ES-I3 (cell line): Measurements from ENCODE around the gene HOXA13.

Experiments used
- H3K36me3 ChIP-seq: 2 replicates; pipeline ENCODE4 v1.6.1; 2013; ENCODE audit warnings: mild to moderate bottlenecking, low read length, control low read depth, moderate library complexity; ENCODE audit not compliant: insufficient read depth
- H3K4me1 ChIP-seq: 2 replicates; pipeline ENCODE4 v1.6.1; 2013; ENCODE audit warnings: mild to moderate bottlenecking, control low read depth, low read length; ENCODE audit not compliant: insufficient read depth
- H3K9ac ChIP-seq: 2 replicates; pipeline ENCODE4 v1.6.1; 2013; ENCODE audit warnings: low read depth, mild to moderate bottlenecking, low read length, moderate library complexity
- H3K9me3 ChIP-seq: 2 replicates; pipeline ENCODE4 v1.6.1; 2013; ENCODE audit warnings: mild to moderate bottlenecking, low read length, moderate library complexity; ENCODE audit not compliant: control insufficient read depth, insufficient read depth

The HOXA13 gene

DNA sequence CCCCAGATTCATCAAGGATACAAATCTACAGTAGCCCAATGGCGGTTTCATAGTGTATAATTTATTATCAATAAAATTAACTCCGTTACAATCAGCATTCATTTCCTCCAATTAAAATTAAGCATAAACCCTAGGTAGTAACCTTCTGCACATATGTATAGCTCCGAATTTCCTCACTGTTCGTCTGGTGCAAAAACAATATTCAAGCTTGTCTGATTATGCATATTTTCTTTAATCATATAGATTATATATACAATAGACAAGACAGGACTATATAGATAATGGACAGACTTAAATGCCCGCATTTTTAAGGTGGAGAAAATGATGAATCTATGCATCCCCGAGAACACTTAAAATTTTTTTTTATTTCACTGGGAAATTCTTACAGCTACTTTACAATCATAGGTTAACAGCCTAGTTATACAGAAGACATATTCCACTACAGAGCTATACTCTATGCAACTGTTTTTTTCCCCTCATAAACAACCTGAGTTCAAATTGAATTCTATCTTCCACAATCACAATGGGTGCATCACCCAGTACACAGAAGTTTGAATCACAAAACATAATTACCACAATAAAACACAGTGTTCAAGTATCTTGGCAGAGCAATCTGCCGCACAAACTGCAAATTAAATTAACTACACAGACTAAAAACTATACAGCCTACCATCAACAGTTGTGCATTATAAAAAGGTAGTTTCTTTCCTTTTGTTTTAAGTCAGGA, 37.2 kb downstream of the HOXA13 start:
- Histone ChIP-seq H3K36me3 (no peaks in the 10 kb centered on the region), H3K9me3 (no peaks in the 10 kb centered on the region), H3K9ac (no peak overlapping the region), H3K4me1 (0 out of 2 replicates have a peak, but pooled peaks cover 3% of the 10 kb centered on the region)

DNA sequence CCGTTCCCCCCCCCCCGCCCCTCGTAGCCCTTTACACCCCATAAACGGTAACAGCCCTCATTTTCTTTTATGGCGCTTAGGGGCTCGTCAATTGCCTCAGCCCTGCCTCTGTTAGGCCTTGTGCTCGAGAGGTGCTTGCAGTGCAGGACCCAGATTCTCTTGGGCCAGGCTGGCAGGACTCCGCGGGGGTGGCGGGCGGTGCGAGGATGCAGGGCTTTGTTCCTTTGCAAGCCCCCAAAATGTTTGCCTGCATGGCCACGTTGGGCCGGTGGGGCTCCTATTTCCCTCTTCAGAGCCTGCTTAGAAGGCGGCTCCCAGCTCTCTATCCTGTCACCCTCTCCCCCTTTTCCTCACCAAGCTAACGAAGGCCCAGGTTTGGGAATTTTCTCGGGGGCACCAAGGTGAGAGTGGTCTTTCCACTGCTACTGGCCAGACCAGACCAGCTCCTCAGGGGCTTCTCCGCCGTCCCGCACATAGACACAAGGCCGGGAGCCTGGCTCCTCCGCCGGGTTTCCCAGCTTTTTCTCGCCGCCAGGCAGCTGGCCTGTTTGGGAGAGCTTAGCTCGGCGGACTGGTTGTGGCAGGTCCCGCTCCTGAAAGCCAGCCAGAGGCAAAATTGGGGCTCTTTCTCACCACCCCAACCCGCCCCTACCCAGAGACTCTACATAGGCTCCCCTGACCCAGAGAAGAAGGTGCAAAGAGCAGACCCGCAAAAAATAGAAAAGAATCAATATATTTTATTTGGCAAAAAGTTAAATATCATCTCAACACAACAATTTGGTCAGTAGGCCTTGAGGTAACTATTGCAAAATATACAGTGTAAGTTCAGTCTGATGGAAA, 38.0 kb downstream of the HOXA13 start:
- Histone ChIP-seq H3K36me3 (no peaks in the 10 kb centered on the region), H3K9ac (no peak overlapping the region), H3K4me1 (0 out of 2 replicates have a peak, but pooled peaks cover 3% of the 10 kb centered on the region), H3K9me3 (no peaks in the 10 kb centered on the region)

DNA sequence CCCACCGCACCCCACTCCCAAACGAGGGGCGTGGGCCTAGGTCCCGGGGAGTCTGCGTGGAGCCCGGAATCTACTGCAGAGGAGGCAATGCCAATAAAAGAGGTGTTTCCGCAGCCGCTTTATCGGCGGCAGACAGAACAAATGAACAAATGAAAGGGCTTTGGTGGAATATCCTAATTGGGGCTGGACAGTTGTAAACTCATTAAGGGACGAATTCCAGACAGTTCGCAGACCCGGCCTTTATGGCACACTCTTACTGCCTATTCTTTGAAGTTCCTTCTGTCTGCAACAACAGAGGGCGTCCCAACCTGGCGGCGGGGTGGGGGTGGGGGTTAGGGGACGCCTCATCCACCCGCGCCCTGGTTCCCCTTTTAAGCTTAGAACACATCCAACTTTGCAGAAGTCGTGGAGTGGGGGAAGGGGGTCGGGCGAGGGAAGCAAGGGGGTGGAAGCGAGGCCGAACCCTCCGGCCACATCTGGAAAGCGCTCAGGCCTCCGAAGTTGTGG, 38.6 kb downstream of the HOXA13 start:
- Histone ChIP-seq H3K4me1 (no peaks in the 10 kb centered on the region), H3K9me3 (peaks cover 2% of the 10 kb centered on the region; the same call in 1 of the 2 replicates), H3K9ac (peak overlapping the region; percentile 61; the same call in 1 of the 2 replicates), H3K36me3 (no peaks in the 10 kb centered on the region)

DNA sequence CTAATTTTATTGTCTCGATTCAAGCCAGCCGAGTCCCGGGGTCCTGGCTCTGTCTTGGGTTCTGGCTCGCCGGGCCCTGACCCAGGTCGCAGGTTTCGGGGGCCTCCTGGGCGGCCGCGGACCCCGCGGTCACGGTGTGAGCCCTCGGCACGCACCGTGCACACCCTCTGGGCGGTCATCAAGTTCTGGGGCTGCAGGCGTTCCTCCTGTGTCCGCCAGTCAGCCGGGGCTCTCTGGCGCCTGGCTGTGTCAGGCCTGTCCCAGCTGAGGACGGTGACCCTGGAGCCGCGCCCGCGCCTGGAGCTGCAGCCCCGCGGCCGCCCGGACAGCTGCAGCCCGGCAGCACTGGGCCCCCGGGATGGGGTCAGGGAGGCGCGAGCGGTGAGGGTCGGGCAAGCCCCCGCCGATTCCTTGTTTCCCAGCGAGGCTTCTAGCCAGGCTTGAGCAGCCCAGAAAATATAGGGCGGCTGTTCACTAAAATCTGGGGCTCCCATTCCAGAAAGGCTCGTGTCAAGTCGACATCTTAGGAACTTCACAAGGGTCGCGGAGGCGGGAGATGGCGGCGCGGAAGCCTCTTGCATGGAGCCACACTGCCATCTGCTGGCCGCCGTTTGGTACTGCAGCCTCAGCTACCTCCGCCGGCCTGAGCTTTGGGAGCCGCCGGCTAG, 39.2 kb downstream of the HOXA13 start:
- H3K9ac ChIP-seq, result peak overlapping the region; percentile 61; the same call in 1 of the 2 replicates
- no peaks in the 10 kb centered on the region for H3K4me1 ChIP-seq
- H3K36me3 ChIP-seq, result no peaks in the 10 kb centered on the region
- H3K9me3 ChIP-seq, result peaks cover 3% of the 10 kb centered on the region; the same call in 1 of the 2 replicates

DNA sequence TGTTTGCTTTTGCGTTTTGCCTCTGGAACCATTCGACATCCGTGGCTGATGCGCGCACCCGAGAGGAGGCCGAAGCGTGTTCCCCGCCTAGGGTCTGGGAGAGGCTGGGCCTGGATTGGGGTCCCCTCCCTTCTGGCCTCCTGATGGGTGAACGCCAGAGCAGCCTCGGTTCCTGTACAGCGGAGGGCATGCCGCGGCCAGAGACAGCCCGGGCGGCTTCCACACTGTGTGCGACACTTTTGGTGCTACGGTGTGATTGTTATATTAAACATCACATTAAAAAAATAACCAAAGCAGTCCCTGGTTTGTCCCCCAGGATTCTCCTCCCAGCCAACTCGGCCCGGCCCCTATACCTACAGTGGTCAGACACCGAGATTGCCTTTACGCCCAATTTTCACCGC, 39.7 kb downstream of the HOXA13 start:
- Histone ChIP-seq H3K36me3 (no peaks in the 10 kb centered on the region), H3K4me1 (no peaks in the 10 kb centered on the region), H3K9ac (peak overlapping the region; percentile 61; the same call in 1 of the 2 replicates), H3K9me3 (peaks cover 3% of the 10 kb centered on the region; the same call in 1 of the 2 replicates)

DNA sequence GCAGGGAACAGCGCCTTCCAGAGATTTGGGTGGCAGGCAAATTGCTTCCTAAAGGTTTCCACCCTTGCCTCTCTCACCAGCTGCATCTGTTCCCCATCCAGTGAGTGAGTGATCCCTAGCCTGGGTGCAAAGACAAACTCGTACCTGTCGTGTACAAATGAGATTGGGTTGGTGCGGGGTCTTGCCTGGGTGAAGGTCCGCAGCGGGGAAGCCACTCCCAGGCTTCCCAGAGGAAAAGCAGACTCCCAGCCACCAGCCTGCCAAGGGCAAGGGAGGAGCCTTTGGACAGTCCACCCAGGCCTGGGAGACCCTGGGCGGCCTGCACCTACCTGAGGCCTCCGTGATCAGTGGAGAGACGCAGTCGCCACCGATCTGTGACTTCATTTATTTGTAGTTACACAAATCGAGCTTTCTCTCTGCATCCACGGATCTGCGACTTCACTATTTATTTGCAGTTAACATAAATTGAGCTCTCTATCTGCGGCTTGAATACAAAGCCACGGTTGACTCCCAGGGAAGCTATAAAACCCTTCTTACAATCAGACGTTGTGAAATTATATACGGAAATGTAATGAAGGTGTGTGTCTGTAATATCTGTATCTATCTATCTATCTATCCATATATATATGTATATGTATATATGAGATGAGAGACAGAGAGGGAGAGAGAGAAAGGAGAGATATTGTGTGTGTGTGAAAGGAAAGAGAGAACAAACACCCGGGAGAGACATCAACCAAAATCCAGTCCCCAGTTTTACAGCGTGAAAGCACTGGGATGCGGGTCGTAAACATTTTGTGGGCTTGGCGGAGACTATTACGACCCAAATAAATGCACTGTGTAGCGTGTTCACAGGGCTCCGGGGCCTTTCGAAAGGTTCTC, 40.4 kb downstream of the HOXA13 start:
- Histone ChIP-seq H3K9ac (no peak overlapping the region), H3K4me1 (no peaks in the 10 kb centered on the region), H3K9me3 (peaks cover 3% of the 10 kb centered on the region; the same call in 1 of the 2 replicates), H3K36me3 (no peaks in the 10 kb centered on the region)

DNA sequence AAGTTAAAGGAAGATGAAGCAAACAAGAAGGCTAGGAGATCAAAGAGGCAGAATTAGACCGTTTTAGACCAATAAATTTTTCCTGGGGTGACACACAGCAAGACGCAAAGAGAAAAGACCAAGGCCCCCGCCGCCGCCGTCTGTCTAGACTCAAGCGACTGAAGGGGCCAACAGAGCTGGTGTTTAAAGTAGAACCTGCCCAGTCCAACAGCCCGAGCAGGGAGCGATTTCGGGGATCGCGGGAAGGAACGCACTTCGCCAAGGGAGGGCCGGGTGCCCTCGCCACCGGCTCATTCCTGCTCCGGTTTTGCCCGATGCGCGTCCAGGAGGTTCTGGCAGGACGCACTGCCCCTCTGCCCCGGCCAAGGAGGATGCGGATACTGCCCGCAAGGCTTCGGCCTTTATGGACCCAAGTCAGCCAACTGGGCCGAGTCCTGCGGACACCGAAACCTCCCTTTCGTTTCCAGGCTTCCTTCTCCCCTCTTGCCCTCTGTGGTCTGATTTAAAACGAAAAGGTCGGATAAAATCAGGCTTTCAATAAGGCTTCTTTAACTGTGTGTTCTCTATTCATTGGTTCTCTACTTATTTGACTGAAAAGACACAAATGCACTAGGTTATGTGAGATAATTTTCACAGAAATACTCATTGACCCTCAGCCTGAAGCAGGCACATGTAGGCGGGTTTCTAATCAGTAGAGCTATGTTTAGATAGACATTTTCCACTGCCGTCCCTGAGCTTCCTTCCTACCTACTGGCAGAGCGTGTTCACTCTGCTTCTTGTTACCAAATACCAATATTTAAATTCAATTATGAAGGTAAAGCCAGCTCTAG, 41.2 kb downstream of the HOXA13 start:
- H3K36me3 ChIP-seq, result no peaks in the 10 kb centered on the region
- H3K9ac ChIP-seq, result no peak overlapping the region
- H3K4me1 ChIP-seq, result no peaks in the 10 kb centered on the region
- peaks cover 3% of the 10 kb centered on the region; the same call in 1 of the 2 replicates for H3K9me3 ChIP-seq

DNA sequence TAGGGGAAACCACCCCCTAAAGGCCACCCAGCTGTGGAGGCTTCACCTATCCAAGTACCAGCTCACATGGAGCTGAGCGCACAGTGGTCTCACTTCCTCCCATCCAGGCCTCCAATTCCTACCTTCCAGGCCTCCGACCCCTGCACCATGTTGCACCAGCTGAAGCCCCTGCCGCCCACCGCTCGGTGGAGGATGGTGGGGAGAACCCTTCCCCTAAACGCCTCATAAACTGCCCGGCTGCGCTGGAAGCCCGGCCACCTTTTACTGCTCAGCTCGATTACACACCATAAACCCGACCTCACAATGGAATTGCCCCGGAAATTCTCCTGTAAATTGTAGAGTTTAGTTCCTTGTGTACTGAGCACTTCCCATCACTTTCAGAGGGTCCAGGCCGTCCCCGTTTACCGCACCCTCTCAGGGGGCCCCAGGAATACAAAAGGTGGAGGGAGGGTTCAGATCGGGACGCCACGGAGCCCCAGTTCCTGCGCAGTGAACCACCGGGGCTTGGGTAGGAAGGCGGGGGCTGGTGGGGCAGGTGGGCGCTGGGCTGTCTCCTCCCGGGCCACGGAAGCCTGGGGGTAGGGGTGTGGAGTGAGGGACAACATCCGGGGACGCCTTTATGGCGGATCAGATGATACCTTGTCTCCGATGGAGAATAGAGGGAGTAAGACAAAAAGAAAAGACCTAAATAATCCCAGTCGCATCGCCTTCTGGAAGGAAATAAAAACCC, 42.0 kb downstream of the HOXA13 start:
- Histone ChIP-seq H3K36me3 (no peaks in the 10 kb centered on the region), H3K4me1 (no peaks in the 10 kb centered on the region), H3K9me3 (peaks cover 3% of the 10 kb centered on the region; the same call in 1 of the 2 replicates), H3K9ac (no peak overlapping the region)

DNA sequence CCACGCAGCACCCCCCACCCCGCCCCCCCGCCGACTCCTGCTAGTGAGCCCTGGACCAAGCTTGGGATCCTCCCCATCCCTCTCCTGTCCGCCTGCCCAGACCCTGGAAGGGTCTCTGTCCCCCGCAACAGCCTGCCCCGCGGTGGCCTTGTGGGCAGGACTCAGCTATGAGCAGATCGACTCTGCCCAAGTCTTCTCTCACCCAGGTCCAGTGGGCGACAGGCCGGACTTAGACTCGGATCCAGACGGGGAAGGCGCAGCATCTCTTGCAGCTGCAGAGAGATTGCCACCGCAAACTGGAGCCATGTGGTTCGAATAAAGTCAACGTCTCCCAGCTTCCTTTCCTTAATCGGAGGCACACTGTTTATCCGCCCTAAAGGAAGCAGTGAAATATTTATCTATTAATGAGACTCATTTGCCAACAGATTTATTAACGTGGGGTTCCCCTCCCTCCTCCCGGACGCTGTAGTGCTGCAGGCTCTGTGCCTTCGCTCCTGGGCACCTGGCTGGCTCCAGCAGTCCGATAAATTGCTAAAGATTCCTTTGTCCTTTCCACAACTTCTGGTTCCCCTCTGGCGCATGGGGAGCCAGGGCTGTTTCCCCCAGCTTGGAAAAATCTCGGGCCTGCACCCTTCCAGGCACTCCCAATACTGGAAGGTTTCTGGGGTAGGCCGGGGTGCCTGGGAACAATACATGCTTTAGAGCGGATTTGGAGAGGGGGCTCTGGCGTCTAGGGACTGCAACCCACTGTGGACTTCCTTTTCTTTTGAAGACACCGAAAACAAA, 42.8 kb downstream of the HOXA13 start:
- no peaks in the 10 kb centered on the region for H3K36me3 ChIP-seq
- no peak overlapping the region for H3K9ac ChIP-seq
- H3K9me3 ChIP-seq, result peaks cover 3% of the 10 kb centered on the region; the same call in 1 of the 2 replicates
- H3K4me1 ChIP-seq, result no peaks in the 10 kb centered on the region

DNA sequence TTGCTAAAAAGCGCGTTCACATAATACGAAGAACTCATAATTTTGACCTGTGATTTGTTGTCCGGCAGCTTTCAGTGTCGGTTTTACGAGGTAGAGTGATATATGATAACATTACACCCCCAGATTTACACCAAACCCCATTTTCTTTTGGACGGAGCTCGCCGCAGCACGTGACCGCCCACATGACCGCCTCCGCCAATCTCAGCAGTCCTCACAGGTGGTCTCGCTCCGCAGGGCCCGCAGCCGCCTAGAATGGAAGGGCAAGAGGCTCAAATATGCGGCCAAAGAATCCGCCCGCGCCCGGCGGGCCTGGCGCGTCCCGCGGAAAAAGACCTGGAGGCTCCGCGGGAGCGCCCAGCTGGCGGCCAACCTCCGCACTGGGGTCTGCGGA, 43.4 kb downstream of the HOXA13 start, which contains the start of gene HOXA7:
TSS of gene HOXA7 (minus strand) at position 168 of the 391 bp plus-strand sequence. CDS start at position 38, 130 bp downstream.
- H3K9ac ChIP-seq, result peak within 1 kb of the TSS; percentile 43; the same call in 1 of the 2 replicates
- peaks cover 3% of the 10 kb centered on the region; the same call in 1 of the 2 replicates for H3K9me3 ChIP-seq
- H3K36me3 ChIP-seq, result no peaks in the 10 kb centered on the region
- no peaks in the 10 kb centered on the region for H3K4me1 ChIP-seq

DNA sequence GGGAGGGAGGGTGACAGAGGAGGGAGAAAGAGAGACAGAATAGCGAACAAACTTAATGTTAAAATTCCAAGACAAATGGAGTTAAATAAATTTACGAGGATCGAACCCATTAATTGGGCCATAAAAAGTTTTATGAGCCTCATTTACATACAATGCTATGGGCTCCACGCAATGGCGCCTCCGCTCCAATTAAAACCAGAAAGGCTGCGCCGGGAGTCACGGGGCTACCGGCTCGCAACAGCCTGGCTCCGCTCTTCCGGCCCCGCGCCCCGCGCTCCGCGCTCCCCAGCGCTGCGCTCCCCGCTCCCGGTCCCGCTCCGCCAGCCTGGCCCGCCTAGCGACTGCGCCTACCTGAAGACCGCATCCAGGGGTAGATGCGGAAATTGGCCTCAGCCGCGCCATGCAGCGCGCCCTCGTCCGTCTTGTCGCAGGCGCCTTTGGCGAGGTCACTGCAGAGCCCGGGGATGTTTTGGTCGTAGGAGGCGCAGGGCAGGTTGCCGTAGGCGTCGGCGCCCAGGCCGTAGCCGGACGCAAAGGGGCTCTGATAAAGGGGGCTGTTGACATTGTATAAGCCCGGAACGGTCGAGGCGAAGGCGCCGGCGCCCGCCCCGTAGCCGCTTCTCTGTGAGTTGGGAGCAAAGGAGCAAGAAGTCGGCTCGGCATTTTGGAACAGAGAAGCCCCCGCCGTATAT, 43.9 kb downstream of the HOXA13 start:
- Histone ChIP-seq H3K4me1 (no peaks in the 10 kb centered on the region), H3K9me3 (peaks cover 3% of the 10 kb centered on the region; the same call in 1 of the 2 replicates), H3K36me3 (no peaks in the 10 kb centered on the region), H3K9ac (peak overlapping the region; percentile 43; the same call in 1 of the 2 replicates)
